A549 (cell line): Measurements from ENCODE around the gene DCXR. TPM values are rescaled to one million over a fixed set of nuclear protein-coding genes. Genes with fewer than 3 reads are reported as not detected.
A peak's percentile ranks its signal among the peaks of the same experiment; 100 is the strongest.

ENCODE experiments used
- ATAC-seq, 2 experiments: fragments of 200-7000 bp in 1 of 2; fragments of >200 bp in 1 of 2; cut with Nextera tagmentation in 1 of 2; cut with Tn5 transposase in 1 of 2; 3 replicates each; pipeline versions ENCODE4 v1.8.0 to v1.9.1; 2018 to 2020; ENCODE audit warnings: mild to moderate bottlenecking in 1 of 2, moderate library complexity in 1 of 2
- CTCF ChIA-PET: fragments of 300-600 bp; sonication (Branson Sonifier 250); formaldehyde crosslinking; extraction: SDS; loops from one replicate; lab custom pipeline; 2021; ENCODE audit warnings: antibody characterized with exemption, inconsistent platforms; lab: Yijun Ruan, JAX
- POLR2A ChIA-PET: fragments of 350-600 bp; formaldehyde crosslinking; extraction: SDS; loops from one replicate; lab custom pipeline; 2021; ENCODE audit warnings: antibody characterized with exemption, inconsistent platforms; lab: Yijun Ruan, JAX
- DNase-seq, 2 experiments: peaks; one replicate each; pipeline versions ENCODE4 v3.0.0 to v3.0.0-alpha.2; 2011 to 2016; ENCODE audit warnings: low read depth in 1 of 2, low spot score in 1 of 2
- FAIRE-seq: peaks from 2 replicates; lab custom pipeline; 2011; peaks lifted over from hg19 to GRCh38; lab: Jason Lieb, UNC
- H3K27ac ChIP-seq, 2 experiments: fragments of >200 bp; sonication (Bioruptor Twin); formaldehyde crosslinking; 3 replicates each; pipeline ENCODE4 v1.5.1; 2016 to 2017
- H3K4me1 ChIP-seq: fragments of >200 bp; sonication (Bioruptor Twin); formaldehyde crosslinking; 3 replicates; pipeline ENCODE4 v1.6.1; 2016
- H3K4me2 ChIP-seq: fragments of >200 bp; sonication (Bioruptor Twin); formaldehyde crosslinking; 3 replicates; pipeline ENCODE4 v1.6.1; 2016
- H3K4me3 ChIP-seq: fragments of >200 bp; sonication (Bioruptor Twin); formaldehyde crosslinking; 3 replicates; pipeline ENCODE4 v1.5.1; 2016
- H3K9me3 ChIP-seq: fragments of >200 bp; sonication (Bioruptor Twin); formaldehyde crosslinking; 3 replicates; pipeline ENCODE4 v1.6.1; 2016
- CTCF ChIP-seq: fragments of >200 bp; sonication (Bioruptor Twin); formaldehyde crosslinking; IDR thresholded peaks from 3 replicates; pipeline ENCODE4 v1.5.1; 2016
- FOXS1 ChIP-seq: fragments of 250-450 bp; sonication (Bioruptor Pico); IDR thresholded peaks from 2 replicates; pipeline ENCODE4 v1.5.0; 2020; ENCODE audit warnings: mild to moderate bottlenecking, moderate library complexity
- HES2 ChIP-seq: fragments of >200 bp; sonication (Bioruptor Twin); formaldehyde crosslinking; IDR thresholded peaks from 2 replicates; pipeline ENCODE4 v1.6.1; 2016
- HEYL ChIP-seq: fragments of 250-450 bp; sonication (Bioruptor Pico); IDR thresholded peaks from 2 replicates; pipeline ENCODE4 v1.8.0; 2021; ENCODE audit warnings: mild to moderate bottlenecking, moderate library complexity
- HOXB13 ChIP-seq: fragments of 250-450 bp; sonication (Bioruptor Pico); IDR thresholded peaks from 2 replicates; pipeline ENCODE4 v1.5.0; 2020; ENCODE audit warnings: low read depth, mild to moderate bottlenecking, moderate library complexity
- JUN ChIP-seq, 2 experiments: fragments of >200 bp; sonication (Bioruptor Twin); formaldehyde crosslinking; IDR thresholded peaks; 2 replicates in 1 of 2; 3 replicates in 1 of 2; pipeline ENCODE4 v1.6.1; 2016 to 2017
- MAX ChIP-seq: IDR thresholded peaks from 2 replicates; pipeline ENCODE4 v1.6.1; 2012
- MAZ ChIP-seq: fragments of 150-350 bp; IDR thresholded peaks from 2 replicates; pipeline ENCODE4 v1.6.1; 2014; ENCODE audit warnings: antibody characterized with exemption, low read depth, low read length, borderline replicate concordance
- NFE2L2 ChIP-seq: fragments of 150-350 bp; conservative IDR thresholded peaks from 2 replicates; pipeline ENCODE4 v1.6.1; 2014; ENCODE audit warnings: low read length
- RAD21 ChIP-seq, 2 experiments: fragments of >200 bp in 1 of 2; sonication (Bioruptor Twin) in 1 of 2; formaldehyde crosslinking in 1 of 2; IDR thresholded peaks in 1 of 2; conservative IDR thresholded peaks in 1 of 2; 2 replicates in 1 of 2; 3 replicates in 1 of 2; pipeline ENCODE4 v1.6.1; 2012 to 2018; ENCODE audit warnings: inconsistent platforms in 1 of 2
- SMC3 ChIP-seq: fragments of >200 bp; sonication (Bioruptor Twin); formaldehyde crosslinking; IDR thresholded peaks from 3 replicates; pipeline ENCODE4 v1.6.1; 2018; ENCODE audit warnings: inconsistent platforms
- TP53 ChIP-seq: fragments of 250-450 bp; sonication (Bioruptor Pico); IDR thresholded peaks from 2 replicates; pipeline ENCODE4 v1.5.0; 2021; ENCODE audit warnings: mild to moderate bottlenecking, moderate library complexity
- USF2 ChIP-seq: fragments of 450-650 bp; IDR thresholded peaks from 2 replicates; pipeline ENCODE4 v1.6.1; 2014; ENCODE audit warnings: antibody characterized with exemption
- WGBS: methylation state at CpG from one replicate; pipeline ENCODE4 v1.1.6; 2017; ENCODE audit errors: missing lambda C conversion rate; 5-methylcytosine and 5-hydroxymethylcytosine counted together
- polyA plus RNA-seq, 4 experiments: library from polyadenylated mRNA; depleted of rRNA in 3 of 4; stranded (reverse); fragments of >200 nt; fragmentation: RNase III in 1 of 4; extraction: RNeasy Plus Mini Kit Qiagen cat#74134 plus additional on column Dnase treatment in 1 of 4; gene quantifications; 2 replicates in 3 of 4; 3 replicates in 1 of 4; pipeline ENCODE4 v1.2.3, GENCODE V29; 2011 to 2017
- TF ChIP-seq, protein P1 (sequence below): IDR thresholded peaks from 2 replicates; pipeline ENCODE4 v1.6.1; 2012

Gene DCXR
- polyA plus RNA-seq, 2 of the 4 experiments (the other 2 are of a cell fraction): 39.3 to 70.7 TPM

GRCh38 chr17:82021900-82022309, 15.6 kb downstream of the DCXR start (continued):
- TF ChIP-seq, protein P1, sequence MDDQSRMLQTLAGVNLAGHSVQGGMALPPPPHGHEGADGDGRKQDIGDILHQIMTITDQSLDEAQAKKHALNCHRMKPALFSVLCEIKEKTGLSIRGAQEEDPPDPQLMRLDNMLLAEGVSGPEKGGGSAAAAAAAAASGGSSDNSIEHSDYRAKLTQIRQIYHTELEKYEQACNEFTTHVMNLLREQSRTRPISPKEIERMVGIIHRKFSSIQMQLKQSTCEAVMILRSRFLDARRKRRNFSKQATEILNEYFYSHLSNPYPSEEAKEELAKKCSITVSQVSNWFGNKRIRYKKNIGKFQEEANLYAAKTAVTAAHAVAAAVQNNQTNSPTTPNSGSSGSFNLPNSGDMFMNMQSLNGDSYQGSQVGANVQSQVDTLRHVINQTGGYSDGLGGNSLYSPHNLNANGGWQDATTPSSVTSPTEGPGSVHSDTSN: no peak

GRCh38 chr17:82021107-82021899, 16.2 kb downstream of the DCXR start:
- ATAC-seq (peak; percentile 55 to 56), DNase-seq (peak; percentile 89 to 90), FAIRE-seq (peak; percentile 84)
- Histone ChIP-seq H3K27ac (peak overlapping the region; percentile 80 to 92; a peak in 5 of 6 replicates), H3K4me2 (peak overlapping the region; percentile 87), H3K4me3 (peak overlapping the region; percentile 77), H3K9me3 (no peaks in the 10 kb centered on the region), H3K4me1 (peaks cover 41% of the 10 kb centered on the region)
- 15% methylated on average over 24 of the region's 25 CpGs for WGBS
- POLR2A ChIA-PET: interaction anchor here (1.0 to 3.9 kb wide), 7 partner anchors 16 to 152 kb away, joined by 3 to 38 read pairs (median 5); partner anchors contain the start of genes ASPSCR1 and DCXR
- 0 out of 2 replicates have a peak, but pooled peaks have one; percentile 43 for TF ChIP-seq MAZ
- peak; percentile 35; the same call in 1 of the 2 replicates for TF ChIP-seq TP53 (CRISPR knock-in tag)
- TF ChIP-seq RAD21 (conservative IDR thresholded peaks at IDR 0.05 in 1 of 2, IDR thresholded peaks at IDR 0.05 in 1 of 2): peak; percentile 97 to 98
- peak; percentile 98 for TF ChIP-seq SMC3
- peak; percentile 94 for TF ChIP-seq CTCF
- no peak for TF ChIP-seq HEYL (CRISPR knock-in tag)
- TF ChIP-seq USF2: 0 out of 2 replicates have a peak, but pooled peaks have one; percentile 24
- no peak for TF ChIP-seq HES2
- TF ChIP-seq MAX: peak; percentile 25; the same call in 1 of the 2 replicates
- CTCF ChIA-PET: interaction anchor here (0.6 to 33.2 kb wide), 36 partner anchors 8 to 307 kb away, joined by 3 to 794 read pairs (median 5); partner anchors contain the start of genes ASPSCR1, DCXR, MAFG and MYADML2

GRCh38 chr17:82020572-82021106, 16.9 kb downstream of the DCXR start:
- Histone ChIP-seq H3K9me3 (no peaks in the 10 kb centered on the region), H3K4me3 (no peak overlapping the region), H3K27ac (peak overlapping the region in 1 of 2 experiments; percentile 92; a peak in 2 of 6 replicates), H3K4me2 (peak overlapping the region; percentile 87), H3K4me1 (peaks cover 41% of the 10 kb centered on the region)
- ChIA-PET CTCF (interaction anchor here (0.8 to 33.2 kb wide), 40 partner anchors 9 to 289 kb away, joined by 3 to 794 read pairs (median 5); partner anchors contain the start of genes ASPSCR1, DCXR, MAFG and MYADML2), POLR2A (interaction anchor here (1.4 to 3.9 kb wide), 4 partner anchors 17 to 78 kb away, joined by 3 to 38 read pairs (median 6); partner anchors contain the start of genes ASPSCR1 and DCXR)
- TF ChIP-seq FOXS1 (CRISPR knock-in tag) (no peak), JUN (IDR thresholded peaks at IDR 0.05) (no peak; a peak in 1 of 5 replicates), NFE2L2 (no peak), HOXB13 (CRISPR knock-in tag) (no peak)
- no peak for DNase-seq
- FAIRE-seq: no peak
- WGBS: 85% methylated on average over 11 of the region's 14 CpGs
- no peak for ATAC-seq
